Measurements from ENCODE around the gene MRI1.

DNA sequence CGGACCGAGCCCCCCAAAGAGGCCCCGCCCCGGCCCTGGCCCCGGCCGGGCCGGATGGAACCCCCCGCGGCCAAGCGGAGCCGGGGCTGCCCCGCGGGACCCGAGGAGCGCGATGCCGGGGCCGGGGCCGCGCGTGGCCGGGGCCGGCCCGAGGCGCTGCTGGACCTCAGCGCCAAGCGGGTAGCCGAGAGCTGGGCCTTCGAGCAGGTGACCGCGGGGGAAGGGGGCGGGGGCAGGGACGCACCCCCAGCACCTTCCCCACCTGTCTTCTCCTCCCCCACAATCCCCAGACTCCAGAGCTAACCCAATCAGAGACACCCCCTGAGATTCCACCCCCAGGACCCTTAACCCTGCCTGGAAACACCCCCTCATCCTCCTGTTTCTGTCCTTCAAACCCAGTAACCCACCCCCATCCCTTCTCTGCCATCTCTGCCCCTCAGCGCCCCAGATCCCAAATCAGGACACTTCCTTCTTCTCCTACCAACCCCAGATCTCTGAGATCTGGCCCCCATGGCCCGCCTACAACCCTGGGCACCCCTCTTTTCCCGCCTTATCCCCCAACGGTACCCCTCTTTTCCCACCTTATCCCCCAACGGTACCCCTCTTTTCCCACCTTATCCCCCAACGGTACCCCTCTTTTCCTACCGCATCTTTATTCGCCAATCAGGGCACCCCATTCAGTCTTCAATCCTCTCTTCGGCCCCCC is 31.4 kb downstream of the MRI1 start:
- TF ChIP-seq, protein P1, sequence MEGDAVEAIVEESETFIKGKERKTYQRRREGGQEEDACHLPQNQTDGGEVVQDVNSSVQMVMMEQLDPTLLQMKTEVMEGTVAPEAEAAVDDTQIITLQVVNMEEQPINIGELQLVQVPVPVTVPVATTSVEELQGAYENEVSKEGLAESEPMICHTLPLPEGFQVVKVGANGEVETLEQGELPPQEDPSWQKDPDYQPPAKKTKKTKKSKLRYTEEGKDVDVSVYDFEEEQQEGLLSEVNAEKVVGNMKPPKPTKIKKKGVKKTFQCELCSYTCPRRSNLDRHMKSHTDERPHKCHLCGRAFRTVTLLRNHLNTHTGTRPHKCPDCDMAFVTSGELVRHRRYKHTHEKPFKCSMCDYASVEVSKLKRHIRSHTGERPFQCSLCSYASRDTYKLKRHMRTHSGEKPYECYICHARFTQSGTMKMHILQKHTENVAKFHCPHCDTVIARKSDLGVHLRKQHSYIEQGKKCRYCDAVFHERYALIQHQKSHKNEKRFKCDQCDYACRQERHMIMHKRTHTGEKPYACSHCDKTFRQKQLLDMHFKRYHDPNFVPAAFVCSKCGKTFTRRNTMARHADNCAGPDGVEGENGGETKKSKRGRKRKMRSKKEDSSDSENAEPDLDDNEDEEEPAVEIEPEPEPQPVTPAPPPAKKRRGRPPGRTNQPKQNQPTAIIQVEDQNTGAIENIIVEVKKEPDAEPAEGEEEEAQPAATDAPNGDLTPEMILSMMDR (IDR thresholded peaks at IDR 0.05), result no peak
- no peak for TF ChIP-seq POLR2A (IDR thresholded peaks at IDR 0.05)

Data from esophagus squamous epithelium (tissue), 4 donors.